K562 (cell line): ENCODE results near the gene MYLK3. TPM values are rescaled to one million over a fixed set of nuclear protein-coding genes. Genes with fewer than 3 reads are reported as not detected.

ENCODE experiments used
- ATAC-seq: fragments of 200-7000 bp; cut with Tn5 transposase; 3 replicates; pipeline ENCODE4 v1.9.1; 2020; ENCODE audit warnings: moderate library complexity
- BruUV-seq: library from RNA; stranded (reverse); fragments of 400-500 nt; replicated peaks from 2 replicates; lab custom pipeline; 2021; lab: Mats Ljungman, UMichigan
- CTCF ChIA-PET: fragments of 300-600 bp; formaldehyde crosslinking; extraction: SDS; loops from one replicate; lab custom pipeline; 2021; ENCODE audit warnings: low intra/inter-chr PET ratio; lab: Yijun Ruan, JAX
- POLR2A ChIA-PET: fragments of 300-600, 350-650 bp; sonication (Branson Sonifier 250); formaldehyde crosslinking; extraction: SDS; loops from one replicate; lab custom pipeline; 2021; ENCODE audit warnings: antibody characterized with exemption, inconsistent platforms; lab: Yijun Ruan, JAX
- DNase-seq, 4 experiments: peaks; one replicate each; pipeline versions ENCODE4 v3.0.0 to v3.0.0-alpha.2; 2011 to 2018; ENCODE audit warnings: low spot score in 3 of 4, mixed read lengths in 3 of 4; ENCODE audit errors: extremely low read depth in 1 of 4
- FAIRE-seq: peaks from 2 replicates; lab custom pipeline; 2011; peaks lifted over from hg19 to GRCh38; lab: Jason Lieb, UNC
- H2AFZ ChIP-seq: 2 replicates; pipeline ENCODE4 v1.6.0; 2011; ENCODE audit warnings: low read depth, low read length, control low read depth, inconsistent platforms
- H3K27ac ChIP-seq: fragments of 200-600 bp; 3 replicates; pipeline ENCODE4 v1.8.0; 2011; ENCODE audit warnings: low read depth, mild to moderate bottlenecking, control low read depth, inconsistent platforms, low read length, moderate library complexity, mixed read lengths; ENCODE audit errors: extremely low read depth
- H3K27me3 ChIP-seq, 2 experiments: fragments of 300-600 bp in 1 of 2; 2 replicates in 1 of 2; 3 replicates in 1 of 2; pipeline versions ENCODE4 v1.6.0 to v1.8.0; 2011; ENCODE audit warnings: inconsistent platforms in 2 of 2, low read length in 2 of 2, mild to moderate bottlenecking in 1 of 2, mixed read lengths in 1 of 2, moderate library complexity in 1 of 2; ENCODE audit not compliant: control insufficient read depth in 2 of 2, insufficient read depth in 2 of 2
- H3K36me3 ChIP-seq: fragments of 300-600 bp; 3 replicates; pipeline ENCODE4 v1.8.0; 2011; ENCODE audit warnings: mild to moderate bottlenecking, low read length, inconsistent platforms; ENCODE audit not compliant: control insufficient read depth, insufficient read depth
- H3K4me1 ChIP-seq, 2 experiments: fragments of 200-600 bp in 1 of 2; replicated peaks in 1 of 2; 2 replicates in 1 of 2; 3 replicates in 1 of 2; pipeline versions ENCODE4 v1.5.1 to v1.8.0; 2011; ENCODE audit warnings: inconsistent platforms in 2 of 2, low read length in 2 of 2, mild to moderate bottlenecking in 1 of 2, mixed read lengths in 1 of 2, moderate library complexity in 1 of 2; ENCODE audit not compliant: control insufficient read depth in 2 of 2, insufficient read depth in 2 of 2
- H3K4me2 ChIP-seq: 2 replicates; pipeline ENCODE4 v1.6.1; 2011; ENCODE audit warnings: low read length, control low read depth, inconsistent platforms, mixed read lengths; ENCODE audit not compliant: insufficient read depth
- H3K4me3 ChIP-seq: fragments of 200-600 bp; sonication (generic), shearing (Covaris generic); 2 replicates; pipeline ENCODE4 v1.5.1; 2016; ENCODE audit warnings: control low read depth, inconsistent platforms
- H3K79me2 ChIP-seq: fragments of 200-600 bp; 3 replicates; pipeline ENCODE4 v1.8.0; 2011; ENCODE audit warnings: low read length, inconsistent platforms; ENCODE audit not compliant: control insufficient read depth, insufficient read depth
- H3K9ac ChIP-seq, 2 experiments: 2 replicates each; pipeline versions ENCODE4 v1.6.0 to v1.6.1; 2011; ENCODE audit warnings: low read depth in 2 of 2, low read length in 2 of 2, control low read depth in 1 of 2, inconsistent platforms in 1 of 2, mild to moderate bottlenecking in 1 of 2, mixed read lengths in 1 of 2; ENCODE audit not compliant: insufficient read depth in 1 of 2
- H3K9me1 ChIP-seq: one replicate; pipeline ENCODE4 v1.6.0; 2011; ENCODE audit warnings: inconsistent platforms, mild to moderate bottlenecking, low read length, moderate library complexity; ENCODE audit not compliant: control insufficient read depth, insufficient read depth
- H3K9me3 ChIP-seq: replicated peaks from 2 replicates; pipeline ENCODE4 v1.5.1; 2011; ENCODE audit warnings: low read depth, low read length, inconsistent platforms; ENCODE audit not compliant: control insufficient read depth, insufficient read depth
- H4K20me1 ChIP-seq: replicated peaks from 2 replicates; pipeline ENCODE4 v1.6.1; 2011; ENCODE audit warnings: low read length, inconsistent platforms, mixed read lengths; ENCODE audit not compliant: control insufficient read depth, insufficient read depth
- ELF4 ChIP-seq: fragments of 450-650 bp; formaldehyde crosslinking; IDR thresholded peaks from 2 replicates; pipeline ENCODE4 v1.4.0; 2022; ENCODE audit warnings: missing genetic modification characterization
- FOS ChIP-seq: IDR thresholded peaks from 3 replicates; pipeline ENCODE4 v1.6.1; 2011; ENCODE audit not compliant: insufficient read length; ENCODE audit errors: extremely low read depth
- FOXA3 ChIP-seq, 2 experiments: fragments of 450-650 bp in 1 of 2; sonication (generic) in 1 of 2; formaldehyde crosslinking; IDR thresholded peaks in 1 of 2; conservative IDR thresholded peaks in 1 of 2; 2 replicates each; pipeline versions ENCODE4 v1.4.0 to v1.8.0; 2020 to 2022; ENCODE audit warnings: mild to moderate bottlenecking in 2 of 2, missing genetic modification reagents in 1 of 2
- LEF1 ChIP-seq: fragments of 450-650 bp; IDR thresholded peaks from 2 replicates; pipeline ENCODE4 v1.6.1; 2016; ENCODE audit warnings: mild to moderate bottlenecking
- RBM14 ChIP-seq: fragments of 200-400 bp; formaldehyde crosslinking; IDR thresholded peaks from 2 replicates; pipeline ENCODE4 v1.6.1; 2018; ENCODE audit warnings: low read depth, mild to moderate bottlenecking, low read length, moderate library complexity, borderline replicate concordance; ENCODE audit not compliant: insufficient read depth
- ZNF165 ChIP-seq: fragments of 250-450 bp; sonication (Bioruptor Pico); IDR thresholded peaks from 2 replicates; pipeline ENCODE4 v1.4.0; 2020; ENCODE audit warnings: borderline replicate concordance
- WGBS: fragments of 100-300 bp; shearing (Covaris generic); methylation state at CpG from one replicate; pipeline ENCODE4 v1.1.6; 2016; ENCODE audit warnings: low coverage, mixed read lengths; ENCODE audit not compliant: insufficient coverage; ENCODE audit errors: missing lambda C conversion rate; 5-methylcytosine and 5-hydroxymethylcytosine counted together
- in situ Hi-C: fragments of 300-500 bp; cut with MboI; formaldehyde crosslinking; loops from 4 replicates; pipeline ENCODE4 v1.15.0; 2018; ENCODE audit warnings: inconsistent platforms, mixed read lengths
- intact Hi-C: fragments of 100-400 bp; cut with micrococcal nuclease; formaldehyde crosslinking; loops from 2 replicates; pipeline ENCODE4 v1.14.2; 2022
- polyA plus RNA-seq, 8 experiments: library from polyadenylated mRNA; depleted of rRNA in 4 of 8; stranded (reverse) in 5 of 8; unstranded in 3 of 8; fragments of >200 nt; fragmentation: Nextera tagmentation in 2 of 8; fragmentation: Illumina TruSeq in 1 of 8; extraction: Ambion mirVana in 2 of 8; extraction: Trizol in 1 of 8; gene quantifications; 2 replicates each; pipeline versions ENCODE4 v1.2.1 to v1.2.3, GENCODE V29; 2011 to 2014; ENCODE audit warnings: inconsistent platforms in 1 of 8, missing spikeins in 1 of 8
- total RNA-seq, 7 experiments: library from RNA; depleted of rRNA in 6 of 7; stranded (reverse); fragments of >200 nt in 6 of 7; fragmentation: Illumina TruSeq in 2 of 7; extraction: Trizol in 2 of 7; gene quantifications; 2 replicates each; pipeline versions ENCODE4 v1.2.1 to v1.2.3, GENCODE V29; 2011 to 2021; ENCODE audit warnings: low replicate concordance in 1 of 7
- TF ChIP-seq, protein P1 (sequence below): IDR thresholded peaks from 3 replicates; pipeline ENCODE4 v1.6.1; 2011; ENCODE audit warnings: borderline replicate concordance, mild to moderate bottlenecking; ENCODE audit not compliant: insufficient read length, insufficient read depth
- TF ChIP-seq, protein P2 (sequence below): sonication (generic); formaldehyde crosslinking; IDR thresholded peaks from 2 replicates; pipeline ENCODE4 v1.8.0; 2023; ENCODE audit warnings: mild to moderate bottlenecking, missing genetic modification reagents
- TF ChIP-seq, protein P3 (sequence below): fragments of 250-450 bp; sonication (Bioruptor Pico); IDR thresholded peaks from 2 replicates; pipeline ENCODE4 v1.8.0; 2021; ENCODE audit warnings: moderate library complexity, mild to moderate bottlenecking, inconsistent platforms
- TF ChIP-seq, protein P4 (sequence below): sonication (generic); formaldehyde crosslinking; IDR thresholded peaks from 2 replicates; pipeline ENCODE4 v1.8.0; 2022; ENCODE audit warnings: mild to moderate bottlenecking, low read depth, missing genetic modification reagents
- TF ChIP-seq, protein P5 (sequence below), 2 experiments: fragments of 450-650 bp; IDR thresholded peaks; 2 replicates each; pipeline ENCODE4 v1.6.1; 2016
- TF ChIP-seq, protein P6 (sequence below): fragments of 200-800 bp; sonication (Bioruptor generic); IDR thresholded peaks from 2 replicates; pipeline ENCODE4 v1.6.1; 2017; ENCODE audit warnings: missing genetic modification characterization, missing compliant biosample characterization

Gene MYLK3
- total and polyA plus RNA-seq, 9 of the 15 experiments (the other 6 are each of a cell fraction or from before 2014, with no cell fraction given), result 0.69 to 10.7 (median 4.7) TPM

DNA sequence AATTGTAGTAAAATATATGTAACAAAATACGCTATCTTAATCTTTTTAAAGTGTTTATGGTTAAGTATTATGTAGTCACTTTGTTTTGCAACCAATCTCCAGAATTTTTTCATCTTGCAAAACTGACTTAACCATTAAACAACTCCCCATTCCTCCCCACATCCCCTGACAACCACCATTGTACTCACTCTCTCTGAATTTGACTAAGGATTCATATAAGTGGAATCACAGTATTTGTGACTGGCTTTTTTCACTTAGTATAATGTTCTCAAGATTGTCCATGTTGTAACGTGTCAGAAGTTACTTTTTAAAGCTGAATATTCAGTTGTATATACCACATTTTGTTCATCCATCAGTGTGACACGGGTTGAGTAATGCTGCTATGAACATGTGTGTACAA lies 48.1 kb downstream of the MYLK3 start:
- FAIRE-seq (no peak), DNase-seq (no peak), ATAC-seq (no peak; the same call in 2 of the 3 replicates)
- WGBS, result 88% methylated on average over 3 of the region's 3 CpGs
- ChIA-PET POLR2A (interaction anchor here (0.8 to 2.1 kb wide), 6 partner anchors 10 to 129 kb away, joined by 3 to 9 read pairs (median 3); partner anchors contain the start of genes ORC6 and VPS35), CTCF (no interaction called here)
- Histone ChIP-seq H3K27ac (no peak overlapping the region), H3K9me3 (no peaks in the 10 kb centered on the region), H3K4me3 (no peak overlapping the region), H3K79me2 (no peaks in the 10 kb centered on the region), H3K9ac (no peak overlapping the region), H3K27me3 (no peaks in the 10 kb centered on the region), H3K4me2 (no peak overlapping the region), H3K9me1 (peaks cover 2% of the 10 kb centered on the region), H3K4me1 (no peaks in the 10 kb centered on the region), H4K20me1 (no peaks in the 10 kb centered on the region), H2AFZ (no peak overlapping the region), H3K36me3 (peaks cover 48% of the 10 kb centered on the region)
- in situ Hi-C loops, result no loop called here
- no TSS peak for BruUV-seq
- intact Hi-C loops, result no loop called here
- TF ChIP-seq ELF4 (CRISPR knock-in tag) (no peak), ZNF165 (CRISPR knock-in tag) (no peak), RBM14 (no peak), FOXA3 (CRISPR knock-in tag; conservative IDR thresholded peaks at IDR 0.05 in 1 of 2, IDR thresholded peaks at IDR 0.05 in 1 of 2) (no peak), LEF1 (no peak), FOS (no peak)
- TF ChIP-seq, protein P1, sequence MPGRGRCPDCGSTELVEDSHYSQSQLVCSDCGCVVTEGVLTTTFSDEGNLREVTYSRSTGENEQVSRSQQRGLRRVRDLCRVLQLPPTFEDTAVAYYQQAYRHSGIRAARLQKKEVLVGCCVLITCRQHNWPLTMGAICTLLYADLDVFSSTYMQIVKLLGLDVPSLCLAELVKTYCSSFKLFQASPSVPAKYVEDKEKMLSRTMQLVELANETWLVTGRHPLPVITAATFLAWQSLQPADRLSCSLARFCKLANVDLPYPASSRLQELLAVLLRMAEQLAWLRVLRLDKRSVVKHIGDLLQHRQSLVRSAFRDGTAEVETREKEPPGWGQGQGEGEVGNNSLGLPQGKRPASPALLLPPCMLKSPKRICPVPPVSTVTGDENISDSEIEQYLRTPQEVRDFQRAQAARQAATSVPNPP, result no peak
- TF ChIP-seq, protein P2, sequence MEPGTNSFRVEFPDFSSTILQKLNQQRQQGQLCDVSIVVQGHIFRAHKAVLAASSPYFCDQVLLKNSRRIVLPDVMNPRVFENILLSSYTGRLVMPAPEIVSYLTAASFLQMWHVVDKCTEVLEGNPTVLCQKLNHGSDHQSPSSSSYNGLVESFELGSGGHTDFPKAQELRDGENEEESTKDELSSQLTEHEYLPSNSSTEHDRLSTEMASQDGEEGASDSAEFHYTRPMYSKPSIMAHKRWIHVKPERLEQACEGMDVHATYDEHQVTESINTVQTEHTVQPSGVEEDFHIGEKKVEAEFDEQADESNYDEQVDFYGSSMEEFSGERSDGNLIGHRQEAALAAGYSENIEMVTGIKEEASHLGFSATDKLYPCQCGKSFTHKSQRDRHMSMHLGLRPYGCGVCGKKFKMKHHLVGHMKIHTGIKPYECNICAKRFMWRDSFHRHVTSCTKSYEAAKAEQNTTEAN, result no peak
- TF ChIP-seq, protein P3, sequence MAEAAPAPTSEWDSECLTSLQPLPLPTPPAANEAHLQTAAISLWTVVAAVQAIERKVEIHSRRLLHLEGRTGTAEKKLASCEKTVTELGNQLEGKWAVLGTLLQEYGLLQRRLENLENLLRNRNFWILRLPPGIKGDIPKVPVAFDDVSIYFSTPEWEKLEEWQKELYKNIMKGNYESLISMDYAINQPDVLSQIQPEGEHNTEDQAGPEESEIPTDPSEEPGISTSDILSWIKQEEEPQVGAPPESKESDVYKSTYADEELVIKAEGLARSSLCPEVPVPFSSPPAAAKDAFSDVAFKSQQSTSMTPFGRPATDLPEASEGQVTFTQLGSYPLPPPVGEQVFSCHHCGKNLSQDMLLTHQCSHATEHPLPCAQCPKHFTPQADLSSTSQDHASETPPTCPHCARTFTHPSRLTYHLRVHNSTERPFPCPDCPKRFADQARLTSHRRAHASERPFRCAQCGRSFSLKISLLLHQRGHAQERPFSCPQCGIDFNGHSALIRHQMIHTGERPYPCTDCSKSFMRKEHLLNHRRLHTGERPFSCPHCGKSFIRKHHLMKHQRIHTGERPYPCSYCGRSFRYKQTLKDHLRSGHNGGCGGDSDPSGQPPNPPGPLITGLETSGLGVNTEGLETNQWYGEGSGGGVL (CRISPR knock-in tag), result no peak
- TF ChIP-seq, protein P4, sequence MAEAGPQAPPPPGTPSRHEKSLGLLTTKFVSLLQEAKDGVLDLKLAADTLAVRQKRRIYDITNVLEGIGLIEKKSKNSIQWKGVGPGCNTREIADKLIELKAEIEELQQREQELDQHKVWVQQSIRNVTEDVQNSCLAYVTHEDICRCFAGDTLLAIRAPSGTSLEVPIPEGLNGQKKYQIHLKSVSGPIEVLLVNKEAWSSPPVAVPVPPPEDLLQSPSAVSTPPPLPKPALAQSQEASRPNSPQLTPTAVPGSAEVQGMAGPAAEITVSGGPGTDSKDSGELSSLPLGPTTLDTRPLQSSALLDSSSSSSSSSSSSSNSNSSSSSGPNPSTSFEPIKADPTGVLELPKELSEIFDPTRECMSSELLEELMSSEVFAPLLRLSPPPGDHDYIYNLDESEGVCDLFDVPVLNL, result no peak
- TF ChIP-seq, protein P5, sequence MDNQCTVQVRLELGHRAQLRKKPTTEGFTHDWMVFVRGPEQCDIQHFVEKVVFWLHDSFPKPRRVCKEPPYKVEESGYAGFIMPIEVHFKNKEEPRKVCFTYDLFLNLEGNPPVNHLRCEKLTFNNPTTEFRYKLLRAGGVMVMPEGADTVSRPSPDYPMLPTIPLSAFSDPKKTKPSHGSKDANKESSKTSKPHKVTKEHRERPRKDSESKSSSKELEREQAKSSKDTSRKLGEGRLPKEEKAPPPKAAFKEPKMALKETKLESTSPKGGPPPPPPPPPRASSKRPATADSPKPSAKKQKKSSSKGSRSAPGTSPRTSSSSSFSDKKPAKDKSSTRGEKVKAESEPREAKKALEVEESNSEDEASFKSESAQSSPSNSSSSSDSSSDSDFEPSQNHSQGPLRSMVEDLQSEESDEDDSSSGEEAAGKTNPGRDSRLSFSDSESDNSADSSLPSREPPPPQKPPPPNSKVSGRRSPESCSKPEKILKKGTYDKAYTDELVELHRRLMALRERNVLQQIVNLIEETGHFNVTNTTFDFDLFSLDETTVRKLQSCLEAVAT (IDR thresholded peaks at IDR 0.05), result no peak
- TF ChIP-seq, protein P6, sequence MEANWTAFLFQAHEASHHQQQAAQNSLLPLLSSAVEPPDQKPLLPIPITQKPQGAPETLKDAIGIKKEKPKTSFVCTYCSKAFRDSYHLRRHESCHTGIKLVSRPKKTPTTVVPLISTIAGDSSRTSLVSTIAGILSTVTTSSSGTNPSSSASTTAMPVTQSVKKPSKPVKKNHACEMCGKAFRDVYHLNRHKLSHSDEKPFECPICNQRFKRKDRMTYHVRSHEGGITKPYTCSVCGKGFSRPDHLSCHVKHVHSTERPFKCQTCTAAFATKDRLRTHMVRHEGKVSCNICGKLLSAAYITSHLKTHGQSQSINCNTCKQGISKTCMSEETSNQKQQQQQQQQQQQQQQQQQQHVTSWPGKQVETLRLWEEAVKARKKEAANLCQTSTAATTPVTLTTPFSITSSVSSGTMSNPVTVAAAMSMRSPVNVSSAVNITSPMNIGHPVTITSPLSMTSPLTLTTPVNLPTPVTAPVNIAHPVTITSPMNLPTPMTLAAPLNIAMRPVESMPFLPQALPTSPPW (CRISPR knock-in tag), result no peak
